A673 (cell line): ENCODE results near the gene TUBB3.

Experiments
- EZH2 ChIP-seq: fragments of 200-600 bp; sonication (generic); IDR thresholded peaks from 2 replicates; pipeline ENCODE4 v1.6.1; 2017; ENCODE audit warnings: borderline replicate concordance, low read depth, mild to moderate bottlenecking, mixed read lengths, antibody characterized with exemption, low read length; ENCODE audit not compliant: poor library complexity, severe bottlenecking
- TF ChIP-seq, protein P1 (sequence below): fragments of 300-800, 200-600 bp; sonication (generic); conservative IDR thresholded peaks from 2 replicates; pipeline ENCODE4 v1.5.1; 2017; ENCODE audit warnings: low read depth, mild to moderate bottlenecking, antibody characterized with exemption, low read length, moderate library complexity, mixed read lengths

DNA sequence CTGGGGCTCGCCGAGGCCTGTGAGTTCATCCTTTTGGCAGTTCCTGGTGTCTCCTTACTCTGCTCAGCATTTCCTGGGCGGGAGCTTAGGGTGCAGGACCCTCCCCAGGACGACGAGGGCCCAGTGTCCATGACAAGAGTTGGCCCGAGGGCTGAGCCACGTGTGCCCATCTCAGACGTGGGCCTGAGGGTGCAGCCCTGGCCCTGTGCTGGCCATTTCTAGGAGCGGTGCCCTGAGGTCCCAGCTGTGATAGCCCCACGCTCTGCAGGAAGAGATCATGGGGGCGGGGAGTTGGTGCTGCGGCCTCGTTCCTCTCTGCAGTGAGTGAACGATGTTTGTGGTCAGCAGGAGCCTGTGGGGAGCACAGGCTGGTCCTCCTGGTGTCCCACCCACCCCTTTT, 10.5 kb upstream of the TUBB3 start:
- no peak for TF ChIP-seq EZH2
- TF ChIP-seq, protein P1, sequence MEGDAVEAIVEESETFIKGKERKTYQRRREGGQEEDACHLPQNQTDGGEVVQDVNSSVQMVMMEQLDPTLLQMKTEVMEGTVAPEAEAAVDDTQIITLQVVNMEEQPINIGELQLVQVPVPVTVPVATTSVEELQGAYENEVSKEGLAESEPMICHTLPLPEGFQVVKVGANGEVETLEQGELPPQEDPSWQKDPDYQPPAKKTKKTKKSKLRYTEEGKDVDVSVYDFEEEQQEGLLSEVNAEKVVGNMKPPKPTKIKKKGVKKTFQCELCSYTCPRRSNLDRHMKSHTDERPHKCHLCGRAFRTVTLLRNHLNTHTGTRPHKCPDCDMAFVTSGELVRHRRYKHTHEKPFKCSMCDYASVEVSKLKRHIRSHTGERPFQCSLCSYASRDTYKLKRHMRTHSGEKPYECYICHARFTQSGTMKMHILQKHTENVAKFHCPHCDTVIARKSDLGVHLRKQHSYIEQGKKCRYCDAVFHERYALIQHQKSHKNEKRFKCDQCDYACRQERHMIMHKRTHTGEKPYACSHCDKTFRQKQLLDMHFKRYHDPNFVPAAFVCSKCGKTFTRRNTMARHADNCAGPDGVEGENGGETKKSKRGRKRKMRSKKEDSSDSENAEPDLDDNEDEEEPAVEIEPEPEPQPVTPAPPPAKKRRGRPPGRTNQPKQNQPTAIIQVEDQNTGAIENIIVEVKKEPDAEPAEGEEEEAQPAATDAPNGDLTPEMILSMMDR = no peak
